HG02885 (cell line): ENCODE measurements around the gene ALDH1L2.
"Not testable (repeated sequence)": the region's sequence is repeated elsewhere in the genome, so short reads cannot be mapped to it uniquely, and the experiment has no call there.

Experiments used
- ATAC-seq: cut with Tn5 transposase; IDR thresholded peaks from one replicate; pipeline ENCODE4 v1.9.1; 2021; ENCODE audit warnings: mild to moderate bottlenecking; ENCODE audit not compliant: unreplicated experiment, poor library complexity

ALDH1L2 gene

GRCh38 chr12:104990950-104991349 is 93.3 kb downstream of the ALDH1L2 start:
- no peak for ATAC-seq

- ATAC-seq = peak; percentile 97
Observed at GRCh38 chr12:104986022-104986941, 98.0 kb downstream of the ALDH1L2 start, which contains the start of gene NOPCHAP1. Gene NOPCHAP1, plus strand, starts transcription at chr12:104986316. Its CDS starts 37 bp downstream, at chr12:104986353.

- no peak for ATAC-seq
Observed at GRCh38 chr12:104985206-104985605, 99.1 kb downstream of the ALDH1L2 start.

- not testable (repeated sequence) for ATAC-seq
Observed at GRCh38 chr12:104977688-104978087, 106.6 kb downstream of the ALDH1L2 start.

GRCh38 chr12:104976703-104977102 is 107.6 kb downstream of the ALDH1L2 start:
- ATAC-seq = no peak

GRCh38 chr12:104975587-104976343 is 108.5 kb downstream of the ALDH1L2 start:
- ATAC-seq = no peak

GRCh38 chr12:104974626-104975290 is 109.5 kb downstream of the ALDH1L2 start:
- ATAC-seq = peak; percentile 97

- no peak for ATAC-seq
Observed at GRCh38 chr12:104973250-104973649, 111.0 kb downstream of the ALDH1L2 start.

GRCh38 chr12:104971306-104971705 is 113.0 kb downstream of the ALDH1L2 start:
- no peak for ATAC-seq
